ENCODE results near the gene LIFR.

Gene LIFR

GRCh38 chr5:38509185-38509584, 47.3 kb downstream of the LIFR start:
- DNase-seq, result no peak

DNA sequence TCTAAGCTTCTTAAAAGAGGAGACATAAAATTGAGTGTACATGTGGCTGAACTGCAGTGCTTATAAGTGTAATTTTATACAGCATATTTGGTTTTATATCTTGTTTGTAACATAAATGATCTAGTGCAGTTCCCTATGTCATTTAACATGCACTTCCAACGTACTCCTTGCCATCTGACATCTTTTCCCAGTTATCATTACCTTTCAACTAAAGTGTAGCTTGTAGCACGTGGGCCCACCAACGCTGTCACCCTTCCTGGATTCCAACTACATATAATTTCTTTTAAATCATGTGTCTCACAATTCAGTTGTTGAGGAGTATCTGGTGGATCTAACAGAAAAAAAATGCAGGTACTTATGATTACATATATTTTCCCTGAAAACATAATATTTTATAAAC, 50.1 kb downstream of the LIFR start:
- DNase-seq, result no peak

DNA sequence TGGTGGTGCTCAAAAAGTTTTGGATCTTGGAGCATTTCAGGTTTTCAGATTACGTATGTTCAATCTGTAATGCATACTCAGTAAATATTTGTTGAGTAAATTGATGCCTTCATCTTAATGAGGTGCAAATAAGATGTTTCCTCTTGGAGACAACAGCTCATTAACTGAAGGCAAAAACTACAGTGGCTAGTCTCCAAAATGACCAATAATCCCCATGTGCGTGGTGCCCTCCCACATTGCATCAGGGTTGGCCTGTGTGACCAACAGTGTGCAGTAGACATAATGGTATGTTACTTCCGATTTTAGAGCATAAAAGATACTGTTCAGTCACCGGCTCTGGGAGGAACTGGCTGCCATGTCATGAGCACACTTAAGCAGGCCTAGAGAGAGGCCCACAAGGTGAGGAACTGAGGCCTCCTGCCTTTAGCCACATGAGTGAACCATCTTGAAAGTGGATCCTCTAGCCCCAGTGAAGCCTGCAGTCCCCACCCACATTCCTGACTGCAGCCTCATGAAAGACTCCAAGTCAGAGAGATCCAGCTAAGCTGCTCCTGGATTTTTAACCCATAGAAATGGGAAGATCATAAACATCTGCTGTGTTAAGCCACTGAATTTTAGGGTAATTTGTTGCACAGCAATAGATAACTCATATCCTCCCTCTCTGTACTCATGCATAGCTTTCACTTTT, 55.7 kb downstream of the LIFR start:
- DNase-seq, result no peak

- DNase-seq, result no peak
These were observed 58.5 kb downstream of the LIFR start for GRCh38 chr5:38497946-38498345.

DNA sequence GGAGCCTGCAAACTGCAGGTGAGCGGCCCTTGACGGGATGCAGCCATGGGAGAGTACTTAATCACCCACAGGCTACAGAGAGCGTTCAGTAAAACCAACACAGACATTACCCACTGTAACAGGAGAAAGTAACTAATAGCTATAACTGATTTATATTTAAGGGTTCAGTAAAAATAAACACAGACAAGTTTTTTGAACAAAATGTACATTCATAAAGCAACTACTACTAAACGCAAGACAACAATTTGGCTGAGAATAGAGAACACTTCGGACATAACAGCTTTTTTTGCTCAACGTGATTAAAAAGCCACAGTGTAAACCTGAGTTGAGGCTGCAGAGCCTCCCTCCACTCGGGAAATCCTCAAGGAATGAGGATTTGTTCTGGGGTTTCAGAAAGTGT, 61.7 kb downstream of the LIFR start:
- DNase-seq, result no peak

- no peak for DNase-seq
These were observed 62.3 kb downstream of the LIFR start for GRCh38 chr5:38494175-38494574.

GRCh38 chr5:38483805-38484398, 72.5 kb downstream of the LIFR start:
- no peak for DNase-seq

- DNase-seq, result no peak
These were observed 77.0 kb downstream of the LIFR start for GRCh38 chr5:38479315-38479904.

DNA sequence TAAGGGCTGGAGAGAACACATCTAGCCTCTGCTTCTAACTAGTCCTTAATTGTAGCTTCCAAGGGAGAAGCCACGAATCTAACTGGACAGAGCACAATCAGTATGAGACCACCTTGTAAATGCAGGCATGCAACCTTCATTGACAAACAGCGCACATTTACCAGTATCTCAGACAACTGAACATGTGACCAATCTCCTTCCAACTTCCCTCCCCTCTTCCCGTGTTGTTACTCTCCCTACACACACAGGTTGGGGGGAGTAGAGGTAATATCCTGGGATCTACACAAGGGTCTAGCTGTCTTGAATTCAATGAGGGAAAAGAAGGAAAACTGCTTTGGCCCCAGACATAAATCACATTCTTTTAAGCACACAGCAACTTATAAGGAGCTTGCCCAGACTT, 77.6 kb downstream of the LIFR start:
- DNase-seq, result no peak

DNA sequence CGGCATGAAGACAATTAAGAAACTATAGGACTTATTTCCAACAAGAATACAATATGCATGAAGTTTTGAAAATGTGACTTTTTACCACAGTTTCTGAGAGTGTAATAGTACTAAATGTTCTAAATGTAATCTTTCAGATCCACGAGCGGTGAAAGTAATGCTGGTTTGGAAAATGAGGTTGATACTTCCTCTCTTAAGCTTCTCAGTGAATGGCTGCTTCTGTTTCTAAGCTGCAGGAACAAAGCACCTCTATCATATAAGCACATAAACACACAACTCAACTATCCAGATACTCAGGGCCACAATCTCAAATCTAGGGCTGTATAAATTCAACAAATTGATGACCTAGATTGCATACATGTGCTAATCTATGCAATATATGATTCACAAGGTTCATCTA, 78.3 kb downstream of the LIFR start:
- DNase-seq, result no peak

DNA sequence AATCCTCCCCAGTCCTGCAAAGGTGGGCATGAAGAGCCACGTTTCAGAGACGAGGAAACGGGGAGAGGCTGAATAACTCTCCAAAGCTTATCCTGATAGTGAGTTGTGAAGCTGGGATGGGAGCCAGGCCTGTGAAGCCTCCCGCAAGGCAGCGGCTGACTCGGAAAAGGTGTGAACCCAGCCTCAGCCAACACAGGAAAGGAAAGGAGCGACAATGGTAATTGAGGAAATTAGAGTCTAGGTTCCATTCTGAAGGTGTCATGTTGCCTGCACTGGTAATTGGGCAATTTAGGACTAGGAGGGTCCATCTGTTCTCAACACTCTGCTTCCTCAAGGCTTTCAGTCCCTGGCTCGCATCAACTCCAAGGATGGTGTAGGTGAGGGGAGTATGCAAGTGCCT, 83.4 kb downstream of the LIFR start:
- DNase-seq, result no peak

DNA sequence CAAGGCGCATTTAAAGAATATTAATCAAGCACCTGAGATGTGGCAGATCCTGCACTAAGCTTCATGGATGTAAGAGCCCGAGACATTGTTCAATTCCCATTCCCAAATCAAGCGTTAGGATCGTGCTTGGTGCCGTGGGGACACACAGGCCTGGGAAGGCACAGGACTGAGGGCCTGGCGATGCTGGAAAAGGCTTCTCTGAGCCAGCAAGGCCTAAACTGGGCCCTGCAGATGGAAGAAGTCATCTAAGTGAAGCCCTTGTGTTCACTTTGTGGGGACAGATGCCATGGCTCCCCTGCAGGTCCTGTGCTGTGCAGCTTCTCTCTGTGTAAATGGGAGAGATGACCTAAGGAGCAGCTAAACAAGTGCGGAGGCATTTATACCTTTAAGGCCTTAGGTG, 83.9 kb downstream of the LIFR start:
- no peak for DNase-seq

GRCh38 chr5:38471709-38472108, 84.7 kb downstream of the LIFR start:
- no peak for DNase-seq

- no peak for DNase-seq
These were observed 86.7 kb downstream of the LIFR start for GRCh38 chr5:38469707-38470267.

- DNase-seq, result no peak
These were observed 87.3 kb downstream of the LIFR start for GRCh38 chr5:38468978-38469706.

DNA sequence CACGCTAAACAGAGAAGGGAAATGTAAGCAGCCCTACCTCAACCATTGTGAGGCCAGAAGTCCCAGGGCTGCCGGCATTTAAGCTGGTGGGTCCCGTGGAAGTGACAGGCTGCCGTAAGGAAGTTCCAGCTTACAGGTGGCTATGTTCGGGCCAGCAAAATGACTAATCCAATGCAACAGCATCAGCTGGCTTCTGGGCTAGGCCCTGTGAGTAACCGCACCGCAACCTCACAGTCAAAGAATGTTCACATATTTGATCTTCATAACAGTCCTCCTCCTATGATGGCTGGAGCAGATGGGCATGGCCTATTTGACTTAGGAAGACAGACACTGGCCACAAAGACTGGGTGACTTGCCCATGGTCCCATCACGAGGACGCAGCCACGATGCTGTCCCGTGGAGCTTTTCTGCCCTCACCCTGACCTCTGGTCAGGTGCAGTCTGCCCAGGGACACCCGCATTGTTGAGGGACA, 88.2 kb downstream of the LIFR start:
- DNase-seq, result no peak

DNA sequence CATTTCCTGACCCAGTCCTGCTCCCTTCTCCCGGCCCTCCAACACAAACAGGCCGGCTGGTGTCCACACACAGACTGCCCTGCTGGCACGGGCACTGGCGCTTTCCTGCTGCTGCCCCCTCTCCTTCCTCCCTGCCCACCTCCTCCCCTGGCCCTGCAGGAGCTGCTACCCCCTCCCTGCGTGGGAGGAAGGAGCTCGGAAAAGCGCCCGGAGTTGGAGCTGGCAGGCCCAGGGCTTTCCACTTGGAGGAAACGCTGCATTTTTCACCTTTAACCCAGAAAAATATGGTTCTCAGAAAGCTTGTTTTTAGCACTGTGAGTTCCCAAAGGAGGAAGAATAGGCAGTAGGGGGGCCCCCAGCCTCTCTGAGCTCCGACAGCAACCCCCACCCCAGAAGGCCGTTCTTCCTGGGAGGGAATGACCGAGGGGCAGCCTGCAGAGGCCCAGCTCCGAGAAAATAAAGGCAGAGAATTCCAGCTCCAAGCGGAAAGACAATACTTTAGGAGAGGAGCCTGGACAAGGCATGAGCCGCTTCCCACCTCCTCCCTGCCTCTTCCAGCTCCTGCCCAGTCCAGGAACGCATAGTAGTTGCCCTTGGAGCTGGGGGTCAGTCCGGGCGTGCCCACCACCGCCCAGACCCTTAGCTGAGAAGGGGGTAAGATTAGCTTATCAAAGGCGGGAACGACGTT, 88.9 kb downstream of the LIFR start:
- DNase-seq, result no peak

GRCh38 chr5:38466424-38467189, 89.8 kb downstream of the LIFR start:
- no peak for DNase-seq

GRCh38 chr5:38465702-38466423, 90.6 kb downstream of the LIFR start:
- DNase-seq, result no peak

DNA sequence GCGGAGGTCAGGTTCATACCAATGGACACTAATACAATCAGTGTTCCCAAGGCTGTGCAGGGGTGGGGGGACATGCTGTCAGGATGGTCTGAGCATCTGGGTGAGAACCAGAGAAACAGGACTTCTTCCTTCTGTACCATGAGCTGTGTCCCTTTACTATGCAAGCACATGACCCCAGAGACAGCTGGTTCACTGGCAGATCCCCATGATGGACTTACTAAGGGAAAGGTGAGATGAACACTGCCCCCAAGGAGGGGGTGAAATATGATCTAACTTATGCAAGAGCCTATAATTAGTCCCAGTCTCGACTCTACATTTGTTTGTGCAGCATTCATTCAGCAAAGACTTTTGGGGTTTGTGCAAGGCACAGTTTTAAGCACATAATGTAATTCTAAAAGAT, 91.4 kb downstream of the LIFR start:
- DNase-seq, result no peak
